ENCODE data around the gene BUB1B.

The BUB1B gene

DNA sequence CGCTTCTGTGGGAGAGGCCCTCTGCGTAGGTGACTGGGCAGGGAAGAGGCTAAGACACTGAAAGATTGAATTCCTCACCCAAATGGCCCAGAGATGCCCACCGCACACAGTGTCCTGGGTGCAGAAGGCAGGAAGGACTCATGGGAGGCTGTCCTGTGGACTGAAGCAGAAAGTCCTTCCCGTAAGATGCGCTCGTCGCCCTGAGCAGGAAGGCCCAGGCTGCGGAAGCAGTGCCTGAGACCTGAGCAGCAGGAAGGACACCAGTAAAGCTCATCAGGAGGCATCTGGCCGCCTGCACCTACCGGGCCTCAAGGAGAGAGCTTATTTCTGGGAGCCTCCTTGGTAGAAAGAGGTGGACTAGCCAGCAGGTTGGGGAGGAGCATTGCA is 81.3 kb downstream of the BUB1B start:
- Histone ChIP-seq H4K20me1 (ENCODE audit: low read depth, low read length) (no peaks in the 10 kb centered on the region), H3F3A (ENCODE audit: insufficient read depth) (no peaks in the 10 kb centered on the region), H3K4me3 (ENCODE audit: insufficient read depth, low read length, poor library complexity, severe bottlenecking) (no peak overlapping the region), H3K4me2 (ENCODE audit: low read depth, low read length, poor library complexity, severe bottlenecking) (no peak overlapping the region), H2AFZ (ENCODE audit: low read depth, low read length, severe bottlenecking) (no peak overlapping the region), H3K9ac (ENCODE audit: low read length) (no peak overlapping the region), H3K36me3 (ENCODE audit: low read length) (no peaks in the 10 kb centered on the region), H3K79me2 (ENCODE audit: insufficient read depth, low read length) (no peaks in the 10 kb centered on the region), H3K27me3 (ENCODE audit: low read length) (no peaks in the 10 kb centered on the region), H3K9me2 (replicated peaks; ENCODE audit: insufficient read depth, low read length) (no peaks in the 10 kb centered on the region), H3K9me3 (ENCODE audit: insufficient read depth, low read length) (no peaks in the 10 kb centered on the region), H3K27ac (ENCODE audit: low read depth, low read length) (no peak overlapping the region)
- TF ChIP-seq, protein P1, sequence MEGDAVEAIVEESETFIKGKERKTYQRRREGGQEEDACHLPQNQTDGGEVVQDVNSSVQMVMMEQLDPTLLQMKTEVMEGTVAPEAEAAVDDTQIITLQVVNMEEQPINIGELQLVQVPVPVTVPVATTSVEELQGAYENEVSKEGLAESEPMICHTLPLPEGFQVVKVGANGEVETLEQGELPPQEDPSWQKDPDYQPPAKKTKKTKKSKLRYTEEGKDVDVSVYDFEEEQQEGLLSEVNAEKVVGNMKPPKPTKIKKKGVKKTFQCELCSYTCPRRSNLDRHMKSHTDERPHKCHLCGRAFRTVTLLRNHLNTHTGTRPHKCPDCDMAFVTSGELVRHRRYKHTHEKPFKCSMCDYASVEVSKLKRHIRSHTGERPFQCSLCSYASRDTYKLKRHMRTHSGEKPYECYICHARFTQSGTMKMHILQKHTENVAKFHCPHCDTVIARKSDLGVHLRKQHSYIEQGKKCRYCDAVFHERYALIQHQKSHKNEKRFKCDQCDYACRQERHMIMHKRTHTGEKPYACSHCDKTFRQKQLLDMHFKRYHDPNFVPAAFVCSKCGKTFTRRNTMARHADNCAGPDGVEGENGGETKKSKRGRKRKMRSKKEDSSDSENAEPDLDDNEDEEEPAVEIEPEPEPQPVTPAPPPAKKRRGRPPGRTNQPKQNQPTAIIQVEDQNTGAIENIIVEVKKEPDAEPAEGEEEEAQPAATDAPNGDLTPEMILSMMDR (IDR thresholded peaks at IDR 0.05; ENCODE audit: insufficient read depth, low read length, poor library complexity, severe bottlenecking) = no peak
- no peak for TF ChIP-seq EZH2phosphoT487 (conservative IDR thresholded peaks at IDR 0.05; ENCODE audit: low read length)

DNA sequence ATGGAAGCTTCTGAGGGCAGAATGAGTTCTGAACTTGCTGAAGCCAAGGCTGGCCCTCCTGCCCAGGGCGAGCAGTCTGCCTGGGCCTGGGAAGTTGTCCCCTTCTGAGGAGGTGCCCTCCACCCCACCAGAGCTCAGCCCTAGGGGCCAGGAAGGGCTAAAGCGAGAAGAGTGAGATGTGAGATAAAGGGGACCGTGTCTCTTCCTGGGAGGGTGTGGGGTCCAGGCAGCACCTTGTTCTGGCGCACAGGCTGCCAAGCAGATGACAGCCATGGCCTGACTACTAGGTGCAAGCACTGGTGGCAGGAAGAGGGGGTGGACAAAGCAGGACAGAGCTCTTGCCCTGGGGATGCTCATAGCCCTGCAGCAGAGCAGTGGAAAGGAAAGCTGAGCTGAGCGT is 81.7 kb downstream of the BUB1B start:
- Histone ChIP-seq H3F3A (ENCODE audit: insufficient read depth) (no peaks in the 10 kb centered on the region), H3K9me2 (replicated peaks; ENCODE audit: insufficient read depth, low read length) (no peaks in the 10 kb centered on the region), H3K9ac (ENCODE audit: low read length) (no peak overlapping the region), H3K4me2 (ENCODE audit: low read depth, low read length, poor library complexity, severe bottlenecking) (no peak overlapping the region), H3K27me3 (ENCODE audit: low read length) (no peaks in the 10 kb centered on the region), H3K79me2 (ENCODE audit: insufficient read depth, low read length) (no peaks in the 10 kb centered on the region), H3K27ac (ENCODE audit: low read depth, low read length) (no peak overlapping the region), H3K9me3 (ENCODE audit: insufficient read depth, low read length) (no peaks in the 10 kb centered on the region), H3K36me3 (ENCODE audit: low read length) (no peaks in the 10 kb centered on the region), H2AFZ (ENCODE audit: low read depth, low read length, severe bottlenecking) (no peak overlapping the region), H3K4me3 (ENCODE audit: insufficient read depth, low read length, poor library complexity, severe bottlenecking) (no peak overlapping the region), H4K20me1 (ENCODE audit: low read depth, low read length) (no peaks in the 10 kb centered on the region)
- TF ChIP-seq, protein P1 (IDR thresholded peaks at IDR 0.05; ENCODE audit: insufficient read depth, low read length, poor library complexity, severe bottlenecking) = no peak
- no peak for TF ChIP-seq EZH2phosphoT487 (conservative IDR thresholded peaks at IDR 0.05; ENCODE audit: low read length)

DNA sequence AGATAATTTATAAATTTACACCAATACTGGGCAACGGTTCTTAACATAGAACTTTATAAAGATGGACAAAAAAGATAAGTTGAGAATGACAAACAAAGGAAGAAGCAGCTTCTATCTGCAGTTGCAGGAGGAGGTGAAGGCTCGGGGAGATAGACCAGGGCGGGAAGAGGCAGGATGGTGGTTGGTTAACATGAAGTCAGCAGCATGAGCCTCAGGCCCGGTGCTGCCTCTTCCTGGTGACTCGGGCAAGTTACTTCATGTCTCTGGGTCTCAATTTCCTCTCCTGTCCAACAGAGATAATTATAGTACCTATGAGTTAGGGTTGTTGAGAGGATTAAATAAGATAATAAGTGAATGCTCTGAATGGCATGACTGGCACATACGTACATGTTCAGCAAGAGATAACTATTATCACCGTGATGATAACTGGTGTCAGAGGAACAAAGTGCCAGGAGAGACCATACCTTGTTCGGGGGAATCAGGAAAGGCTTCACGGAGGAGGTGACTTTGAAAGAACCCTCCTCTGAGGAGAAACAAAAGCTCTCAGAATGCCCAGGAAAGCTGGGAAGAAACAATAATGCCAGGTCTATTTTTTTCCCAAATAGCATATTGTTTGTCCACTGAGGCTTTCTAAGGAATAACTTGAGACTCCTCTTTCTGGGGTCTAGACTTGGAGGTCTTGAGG is 82.4 kb downstream of the BUB1B start:
- Histone ChIP-seq H3K4me3 (ENCODE audit: insufficient read depth, low read length, poor library complexity, severe bottlenecking) (no peak overlapping the region), H3K4me2 (ENCODE audit: low read depth, low read length, poor library complexity, severe bottlenecking) (no peak overlapping the region), H3K36me3 (ENCODE audit: low read length) (no peaks in the 10 kb centered on the region), H3K9me2 (replicated peaks; ENCODE audit: insufficient read depth, low read length) (no peaks in the 10 kb centered on the region), H3K27ac (ENCODE audit: low read depth, low read length) (no peak overlapping the region), H3F3A (ENCODE audit: insufficient read depth) (no peaks in the 10 kb centered on the region), H3K79me2 (ENCODE audit: insufficient read depth, low read length) (no peaks in the 10 kb centered on the region), H3K9me3 (ENCODE audit: insufficient read depth, low read length) (no peaks in the 10 kb centered on the region), H3K9ac (ENCODE audit: low read length) (no peak overlapping the region), H2AFZ (ENCODE audit: low read depth, low read length, severe bottlenecking) (no peak overlapping the region), H3K27me3 (ENCODE audit: low read length) (no peaks in the 10 kb centered on the region), H4K20me1 (ENCODE audit: low read depth, low read length) (no peaks in the 10 kb centered on the region)
- TF ChIP-seq, protein P1 (IDR thresholded peaks at IDR 0.05; ENCODE audit: insufficient read depth, low read length, poor library complexity, severe bottlenecking) = no peak
- no peak for TF ChIP-seq EZH2phosphoT487 (conservative IDR thresholded peaks at IDR 0.05; ENCODE audit: low read length)
